ENCODE results near the gene GNPTG.

The GNPTG gene

DNA sequence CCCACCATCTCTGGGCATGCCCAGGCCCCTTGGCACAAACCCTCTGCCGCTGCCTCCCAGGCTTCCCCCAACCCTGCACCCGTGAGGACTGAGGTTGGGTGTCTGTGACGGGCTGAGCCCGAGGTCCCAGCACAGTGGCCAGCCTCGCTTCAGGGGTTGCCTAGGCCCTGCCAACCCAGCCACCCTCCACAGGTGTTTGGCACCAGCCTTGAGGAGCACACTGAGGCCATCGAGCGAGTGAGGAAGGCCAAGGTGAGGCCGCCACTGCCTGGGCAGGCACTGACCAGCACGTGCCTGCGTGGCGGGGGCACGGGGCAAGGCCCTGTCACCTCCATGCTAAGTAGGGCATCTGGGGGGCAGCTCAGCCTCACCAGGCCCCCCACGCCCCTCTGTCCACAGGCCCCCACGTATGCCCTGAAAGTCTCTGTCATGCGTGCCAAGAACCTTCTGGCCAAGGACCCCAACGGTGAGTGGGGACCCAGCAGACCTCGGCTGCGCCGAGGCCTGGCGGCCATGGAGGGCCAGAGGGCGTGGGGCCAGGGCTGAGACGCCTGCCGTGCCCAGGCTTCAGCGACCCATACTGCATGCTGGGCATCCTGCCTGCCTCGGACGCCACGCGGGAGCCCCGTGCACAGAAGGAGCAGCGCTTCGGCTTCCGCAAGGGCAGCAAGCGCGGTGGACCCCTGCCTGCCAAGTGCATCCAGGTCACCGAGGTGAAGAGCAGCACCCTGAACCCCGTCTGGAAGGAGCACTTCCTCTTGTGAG is 10.8 kb upstream of the GNPTG start:
- no peak for DNase-seq (ENCODE audit: low spot score in 2 of 2)
- Mint-ChIP-seq H3K4me1 (peaks cover 18% of the 10 kb centered on the region), H3K9me3 (no peaks in the 10 kb centered on the region), H3K27ac (ENCODE audit: low read depth) (no peak overlapping the region), H3K36me3 (ENCODE audit: insufficient read depth) (peaks cover 14% of the 10 kb centered on the region), H3K4me3 (peak overlapping the region; percentile 65), H3K27me3 (no peaks in the 10 kb centered on the region)
- ATAC-seq (replicated peaks; ENCODE audit: extremely low read depth, poor library complexity, severe bottlenecking): no peak

DNA sequence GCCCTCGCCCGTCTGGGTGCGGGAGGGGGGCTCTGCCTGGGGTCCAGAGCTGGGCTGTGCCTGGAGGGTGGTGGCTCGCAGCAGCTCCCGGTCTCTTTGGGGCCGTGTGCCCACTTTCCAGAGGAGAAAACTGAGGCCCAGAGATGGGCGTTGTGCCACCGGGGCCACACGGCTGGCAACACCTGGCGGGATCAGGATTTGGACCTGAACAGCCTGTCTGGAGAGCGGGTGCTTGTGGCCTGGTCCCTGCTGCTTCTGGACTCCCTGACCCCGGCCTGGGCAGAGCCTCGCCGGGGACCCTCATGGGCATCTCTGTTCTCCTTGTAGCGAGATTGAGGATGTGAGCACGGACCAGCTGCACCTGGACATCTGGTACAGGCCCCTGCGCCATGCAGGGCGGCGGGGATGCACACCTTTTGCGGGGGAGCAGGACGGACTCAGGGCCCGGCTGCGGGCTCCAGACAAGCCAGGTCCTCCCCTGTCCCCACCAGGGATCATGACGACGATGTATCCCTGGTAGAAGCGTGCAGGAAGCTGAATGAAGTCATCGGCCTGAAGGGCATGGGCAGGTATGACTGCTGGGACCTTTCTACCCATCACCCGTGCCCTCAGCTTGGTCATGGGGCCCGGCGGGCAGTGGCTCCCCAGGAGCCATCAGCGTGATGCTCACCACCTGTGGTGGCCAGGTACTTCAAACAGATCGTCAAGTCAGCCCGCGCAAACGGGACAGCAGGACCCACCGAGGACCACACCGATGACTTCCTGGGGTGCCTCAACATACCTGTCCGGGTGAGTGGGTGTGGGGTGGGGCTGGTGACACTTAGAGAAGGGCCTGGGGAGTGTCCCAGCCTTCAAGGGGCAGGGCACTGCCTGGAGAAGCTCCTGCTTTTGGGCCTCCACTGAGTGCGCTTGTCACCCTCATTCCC is 10.0 kb upstream of the GNPTG start:
- ATAC-seq (replicated peaks; ENCODE audit: extremely low read depth, poor library complexity, severe bottlenecking) (no peak), DNase-seq (ENCODE audit: low spot score in 2 of 2) (no peak)
- peaks cover 18% of the 10 kb centered on the region for H3K4me1 Mint-ChIP-seq
- peak overlapping the region; percentile 65 for H3K4me3 Mint-ChIP-seq
- no peaks in the 10 kb centered on the region for H3K27me3 Mint-ChIP-seq
- no peak overlapping the region for H3K27ac Mint-ChIP-seq (ENCODE audit: low read depth)
- peaks cover 11% of the 10 kb centered on the region for H3K36me3 Mint-ChIP-seq (ENCODE audit: insufficient read depth)
- no peaks in the 10 kb centered on the region for H3K9me3 Mint-ChIP-seq

DNA sequence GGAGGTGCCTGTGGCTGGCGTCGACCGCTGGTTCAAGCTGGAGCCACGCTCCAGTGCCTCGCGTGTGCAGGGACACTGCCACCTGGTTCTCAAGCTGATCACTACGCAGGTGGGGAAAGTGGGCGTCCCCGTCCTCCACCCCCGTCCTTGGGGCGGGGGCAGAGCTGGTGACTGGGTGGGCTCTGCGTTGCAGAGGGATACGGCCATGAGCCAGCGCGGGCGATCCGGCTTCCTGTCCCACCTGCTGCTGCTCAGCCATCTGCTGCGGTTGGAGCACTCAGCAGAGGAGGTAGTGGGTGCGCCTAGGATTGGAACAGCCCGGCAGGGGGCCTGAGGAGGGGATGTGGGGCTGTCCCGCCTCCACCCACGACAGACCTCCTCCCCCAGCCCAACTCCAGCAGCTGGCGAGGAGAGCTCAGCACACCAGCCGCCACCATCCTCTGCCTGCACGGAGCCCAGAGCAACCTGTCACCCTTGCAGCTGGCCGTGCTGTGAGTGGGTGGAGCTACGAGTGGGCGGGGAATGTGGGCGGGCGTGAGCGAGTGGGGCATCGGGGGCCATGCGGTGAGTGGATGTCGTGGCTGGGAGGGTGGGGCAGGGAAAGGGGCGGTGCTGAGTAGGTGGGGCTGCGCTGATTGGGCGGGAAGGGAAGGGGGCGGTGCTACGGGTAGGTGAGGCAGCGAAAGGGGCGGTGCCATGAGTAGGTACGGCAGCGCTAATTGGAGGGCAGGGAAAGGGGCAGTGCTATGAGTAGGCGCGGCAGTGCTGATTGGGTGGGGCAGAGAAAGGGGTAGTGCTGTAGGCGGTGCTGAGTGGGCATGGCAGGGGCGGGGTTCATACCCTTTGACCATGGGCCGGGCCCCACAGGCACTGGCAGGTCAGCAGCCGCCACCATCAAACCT is 9.0 kb upstream of the GNPTG start:
- Mint-ChIP-seq H3K4me3 (peak overlapping the region; percentile 65), H3K9me3 (no peaks in the 10 kb centered on the region), H3K36me3 (ENCODE audit: insufficient read depth) (peaks cover 15% of the 10 kb centered on the region), H3K4me1 (peaks cover 18% of the 10 kb centered on the region), H3K27me3 (no peaks in the 10 kb centered on the region), H3K27ac (ENCODE audit: low read depth) (peak overlapping the region; percentile 64)
- ATAC-seq (replicated peaks; ENCODE audit: extremely low read depth, poor library complexity, severe bottlenecking) (peak; percentile 92), DNase-seq (ENCODE audit: low spot score in 2 of 2) (peak; percentile 94 to 95)

DNA sequence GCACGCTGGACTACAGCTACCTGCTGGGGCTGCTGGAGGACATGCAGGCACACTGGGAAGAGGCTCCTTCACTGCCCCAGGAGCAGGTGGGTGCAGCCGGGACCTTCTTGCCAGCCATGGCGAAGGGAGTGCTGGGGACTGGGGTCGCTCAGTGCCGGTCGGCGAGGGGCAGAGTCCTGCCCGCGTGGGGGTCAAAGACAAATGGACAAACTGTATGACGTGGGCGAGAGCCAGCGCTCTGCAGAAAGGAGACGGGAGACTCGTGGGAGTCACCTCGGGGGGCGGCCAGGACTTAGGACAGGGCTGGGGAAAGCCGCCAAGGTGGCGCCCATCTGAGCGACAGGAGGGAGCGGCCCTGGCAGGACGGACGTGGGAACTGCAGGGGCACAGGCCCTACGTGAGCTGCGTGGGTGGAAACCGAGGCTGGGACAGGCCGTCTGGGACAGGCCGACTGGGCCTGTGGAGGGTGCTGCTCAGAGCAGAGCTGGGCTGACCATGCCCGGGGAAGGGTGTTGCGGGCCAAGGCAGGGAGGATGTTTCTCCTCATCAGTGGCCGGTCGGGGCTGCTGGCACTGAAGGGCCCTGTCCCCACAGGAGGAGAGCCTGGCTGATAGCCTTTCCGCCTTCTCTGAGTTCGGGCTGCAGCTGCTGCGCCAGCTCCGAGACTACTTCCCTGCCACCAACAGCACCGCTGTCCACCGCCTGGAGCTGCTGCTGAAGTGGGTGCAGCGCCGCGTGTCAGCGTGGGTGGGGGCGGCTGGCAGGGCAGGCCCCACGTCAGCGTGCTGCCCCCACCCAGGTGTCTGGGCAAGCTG is 8.1 kb upstream of the GNPTG start:
- DNase-seq (ENCODE audit: low spot score in 2 of 2) (no peak), ATAC-seq (replicated peaks; ENCODE audit: extremely low read depth, poor library complexity, severe bottlenecking) (no peak)
- Mint-ChIP-seq H3K36me3 (ENCODE audit: insufficient read depth) (peaks cover 16% of the 10 kb centered on the region), H3K27ac (ENCODE audit: low read depth) (peak overlapping the region; percentile 64), H3K27me3 (no peaks in the 10 kb centered on the region), H3K4me1 (peaks cover 18% of the 10 kb centered on the region), H3K4me3 (peak overlapping the region; percentile 65), H3K9me3 (no peaks in the 10 kb centered on the region)

DNA sequence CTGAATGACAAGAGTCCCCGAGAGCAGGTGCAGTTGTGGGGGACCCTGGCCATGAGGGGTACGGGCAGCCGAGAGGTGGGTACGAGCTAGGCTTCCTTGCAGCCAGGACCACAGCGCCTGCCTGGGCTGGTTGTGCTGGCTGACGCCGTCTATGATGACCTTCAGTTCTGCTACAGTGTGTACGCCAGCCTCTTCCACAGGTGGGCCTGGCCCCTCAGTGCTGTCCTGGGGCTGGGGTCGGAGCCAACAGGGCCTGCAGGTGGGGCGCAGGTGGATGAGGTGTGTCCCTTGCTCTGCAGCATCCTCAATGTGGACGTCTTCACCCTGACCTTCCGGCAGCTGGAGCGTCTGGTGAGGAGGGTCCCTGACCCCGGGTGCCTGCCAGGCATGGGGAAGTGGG is 7.2 kb upstream of the GNPTG start:
- Mint-ChIP-seq H3K27ac (ENCODE audit: low read depth) (no peak overlapping the region), H3K36me3 (ENCODE audit: insufficient read depth) (peaks cover 18% of the 10 kb centered on the region), H3K27me3 (no peaks in the 10 kb centered on the region)

DNA sequence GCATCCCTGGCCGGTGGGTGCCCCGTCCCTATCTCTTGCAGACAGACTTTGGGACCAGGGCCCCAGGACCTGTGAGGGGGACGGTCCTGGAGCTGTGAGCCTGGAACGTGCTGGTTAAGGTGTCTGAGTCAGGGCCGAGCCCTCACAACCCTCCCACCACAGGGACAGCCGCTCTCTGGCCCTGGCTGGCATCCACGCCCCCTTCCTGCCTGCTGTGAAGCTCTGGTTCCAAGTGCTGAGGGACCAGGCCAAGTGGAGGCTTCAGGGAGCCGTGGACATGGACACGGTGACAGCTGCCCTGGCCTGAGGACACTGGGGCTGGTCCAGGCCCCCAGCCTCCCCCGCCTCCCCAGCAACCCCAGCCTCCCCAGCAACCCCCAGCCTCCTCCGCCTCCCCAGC is 6.6 kb upstream of the GNPTG start:
- no peak for ATAC-seq (replicated peaks; ENCODE audit: extremely low read depth, poor library complexity, severe bottlenecking)
- Mint-ChIP-seq H3K4me3 (no peak overlapping the region), H3K9me3 (no peaks in the 10 kb centered on the region), H3K36me3 (ENCODE audit: insufficient read depth) (peaks cover 19% of the 10 kb centered on the region), H3K27ac (ENCODE audit: low read depth) (no peak overlapping the region), H3K4me1 (peaks cover 18% of the 10 kb centered on the region), H3K27me3 (no peaks in the 10 kb centered on the region)
- no peak for DNase-seq (ENCODE audit: low spot score in 2 of 2)

More for the DNA sequence above, 7.2 kb upstream of the GNPTG start:
- H3K4me1 Mint-ChIP-seq: peaks cover 18% of the 10 kb centered on the region
- H3K4me3 Mint-ChIP-seq: peak overlapping the region; percentile 16
- ATAC-seq (replicated peaks; ENCODE audit: extremely low read depth, poor library complexity, severe bottlenecking) (no peak), DNase-seq (ENCODE audit: low spot score in 2 of 2) (no peak)
- H3K9me3 Mint-ChIP-seq: no peaks in the 10 kb centered on the region

DNA sequence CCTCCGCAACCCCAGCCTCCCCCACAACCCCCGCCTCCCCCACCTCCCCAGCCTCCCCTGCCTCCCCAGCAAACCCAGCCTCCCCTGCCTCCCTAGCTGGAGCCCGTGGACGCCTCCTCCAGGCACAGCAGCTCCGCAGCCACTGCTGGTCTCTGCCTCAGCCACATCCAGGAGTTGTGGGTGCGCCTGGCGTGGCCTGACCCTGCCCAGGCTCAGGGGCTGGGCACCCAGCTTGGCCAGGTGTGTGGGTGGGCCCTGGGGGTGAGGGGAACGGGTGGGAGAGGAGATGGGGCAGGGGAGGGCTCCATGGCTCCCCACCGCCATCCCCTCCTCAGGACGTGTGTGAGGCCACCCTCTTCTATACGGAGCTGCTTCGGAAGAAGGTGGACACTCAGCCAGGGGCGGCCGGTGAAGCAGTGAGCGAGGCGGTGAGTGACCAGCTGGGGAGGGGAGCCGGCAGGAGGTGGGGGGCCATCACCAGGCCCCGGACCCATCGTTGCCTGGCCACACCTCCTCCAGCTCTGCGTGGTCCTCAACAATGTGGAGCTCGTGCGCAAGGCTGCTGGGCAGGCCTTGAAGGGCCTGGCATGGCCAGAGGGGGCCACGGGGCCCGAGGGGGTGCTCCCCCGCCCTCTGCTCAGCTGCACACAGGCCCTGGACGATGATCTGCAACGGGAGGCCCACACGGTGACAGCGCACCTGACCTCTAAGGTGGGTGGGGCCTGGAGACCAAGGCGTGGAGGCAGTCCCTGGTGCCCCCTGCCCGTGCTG is 5.9 kb upstream of the GNPTG start:
- no peaks in the 10 kb centered on the region for H3K27me3 Mint-ChIP-seq
- ATAC-seq (replicated peaks; ENCODE audit: extremely low read depth, poor library complexity, severe bottlenecking) (no peak), DNase-seq (ENCODE audit: low spot score in 2 of 2) (no peak)
- no peak overlapping the region for H3K27ac Mint-ChIP-seq (ENCODE audit: low read depth)
- peaks cover 22% of the 10 kb centered on the region for H3K4me1 Mint-ChIP-seq
- no peaks in the 10 kb centered on the region for H3K9me3 Mint-ChIP-seq
- peaks cover 25% of the 10 kb centered on the region for H3K36me3 Mint-ChIP-seq (ENCODE audit: insufficient read depth)
- H3K4me3 Mint-ChIP-seq: no peak overlapping the region

DNA sequence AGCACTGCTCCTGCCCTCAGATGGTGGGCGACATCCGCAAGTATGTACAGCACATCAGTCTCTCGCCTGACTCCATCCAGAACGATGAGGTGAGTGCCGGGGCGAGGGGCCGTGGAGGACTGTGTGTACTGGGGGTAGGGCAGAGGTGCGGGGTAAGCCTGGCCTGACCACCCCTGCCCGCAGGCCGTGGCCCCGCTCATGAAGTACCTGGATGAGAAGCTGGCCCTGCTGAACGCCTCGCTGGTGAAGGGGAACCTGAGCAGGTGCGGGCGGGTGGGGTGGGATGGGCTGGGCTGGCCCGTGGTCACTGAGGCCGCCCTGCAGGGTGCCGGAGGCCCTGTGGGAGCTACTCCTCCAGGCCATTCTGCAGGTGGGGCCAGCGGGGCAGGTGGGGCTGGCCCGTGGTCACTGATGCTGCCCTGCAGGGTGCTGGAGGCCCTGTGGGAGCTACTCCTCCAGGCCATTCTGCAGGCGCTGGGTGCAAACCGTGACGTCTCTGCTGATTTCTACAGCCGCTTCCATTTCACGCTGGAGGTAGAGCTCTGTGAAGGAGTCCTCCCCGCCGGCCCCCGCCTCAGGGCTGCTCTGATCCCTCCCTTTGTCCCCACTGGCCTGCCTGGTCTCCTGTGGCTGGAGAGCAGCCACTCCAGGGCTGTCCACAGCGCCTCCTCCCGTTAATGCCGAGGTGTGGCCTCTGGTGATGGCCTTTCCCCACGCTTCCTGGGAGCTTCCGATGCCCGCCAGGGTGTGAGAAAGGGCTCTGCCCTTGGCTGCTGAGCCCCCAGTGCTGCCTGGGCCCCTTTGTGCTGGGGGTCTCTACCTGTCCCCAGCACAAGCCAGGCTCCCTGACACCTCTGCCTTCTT is 5.1 kb upstream of the GNPTG start:
- Mint-ChIP-seq H3K4me3 (no peak overlapping the region), H3K36me3 (ENCODE audit: insufficient read depth) (peaks cover 31% of the 10 kb centered on the region), H3K9me3 (no peaks in the 10 kb centered on the region), H3K4me1 (peaks cover 22% of the 10 kb centered on the region), H3K27me3 (no peaks in the 10 kb centered on the region), H3K27ac (ENCODE audit: low read depth) (no peak overlapping the region)
- ATAC-seq (replicated peaks; ENCODE audit: extremely low read depth, poor library complexity, severe bottlenecking) (no peak), DNase-seq (ENCODE audit: low spot score in 2 of 2) (no peak)

DNA sequence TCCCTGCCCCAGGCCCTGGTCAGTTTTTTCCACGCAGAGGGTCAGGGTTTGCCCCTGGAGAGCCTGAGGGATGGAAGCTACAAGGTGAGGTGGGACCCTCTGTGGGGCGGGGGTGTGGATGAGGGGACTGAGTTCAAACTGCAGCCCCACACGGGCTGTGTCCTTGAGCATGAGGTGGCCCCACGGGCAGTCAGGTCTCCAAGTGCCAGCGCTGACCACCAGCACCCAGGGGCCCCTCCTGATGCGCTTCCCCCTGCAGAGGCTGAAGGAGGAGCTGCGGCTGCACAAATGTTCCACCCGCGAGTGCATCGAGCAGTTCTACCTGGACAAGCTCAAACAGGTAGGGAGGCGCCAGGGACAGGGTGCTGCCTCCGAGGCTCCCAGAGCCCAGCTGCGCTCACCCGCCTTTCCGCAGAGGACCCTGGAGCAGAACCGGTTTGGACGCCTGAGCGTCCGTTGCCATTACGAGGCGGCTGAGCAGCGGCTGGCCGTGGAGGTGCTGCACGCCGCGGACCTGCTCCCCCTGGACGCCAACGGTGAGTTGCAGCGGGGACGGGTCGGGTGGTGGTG is 4.4 kb upstream of the GNPTG start:
- H3K27ac Mint-ChIP-seq (ENCODE audit: low read depth): no peak overlapping the region

DNA sequence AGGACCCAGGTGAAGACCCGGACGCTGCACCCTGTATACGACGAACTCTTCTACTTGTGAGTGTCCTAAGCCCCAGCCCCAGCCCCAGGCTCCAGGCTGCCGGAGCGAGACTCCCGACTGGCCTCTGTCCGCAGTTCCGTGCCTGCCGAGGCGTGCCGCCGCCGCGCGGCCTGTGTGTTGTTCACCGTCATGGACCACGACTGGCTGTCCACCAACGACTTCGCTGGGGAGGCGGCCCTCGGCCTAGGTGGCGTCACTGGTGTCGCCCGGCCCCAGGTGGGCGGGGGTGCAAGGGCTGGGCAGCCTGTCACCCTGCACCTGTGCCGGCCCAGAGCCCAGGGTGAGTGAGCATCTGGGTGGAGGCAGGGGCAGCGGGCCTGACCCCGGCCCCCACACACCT is 3.8 kb upstream of the GNPTG start:
- Mint-ChIP-seq H3K9me3 (no peaks in the 10 kb centered on the region), H3K4me1 (peaks cover 17% of the 10 kb centered on the region), H3K27ac (ENCODE audit: low read depth) (no peak overlapping the region), H3K36me3 (ENCODE audit: insufficient read depth) (peaks cover 38% of the 10 kb centered on the region), H3K27me3 (no peaks in the 10 kb centered on the region), H3K4me3 (no peak overlapping the region)
- DNase-seq (ENCODE audit: low spot score in 2 of 2) (no peak), ATAC-seq (replicated peaks; ENCODE audit: extremely low read depth, poor library complexity, severe bottlenecking) (no peak)

More for the DNA sequence above, 4.4 kb upstream of the GNPTG start:
- no peaks in the 10 kb centered on the region for H3K9me3 Mint-ChIP-seq
- no peak for DNase-seq (ENCODE audit: low spot score in 2 of 2)
- peaks cover 37% of the 10 kb centered on the region for H3K36me3 Mint-ChIP-seq (ENCODE audit: insufficient read depth)
- peaks cover 18% of the 10 kb centered on the region for H3K4me1 Mint-ChIP-seq
- no peak overlapping the region for H3K4me3 Mint-ChIP-seq
- no peak for ATAC-seq (replicated peaks; ENCODE audit: extremely low read depth, poor library complexity, severe bottlenecking)
- H3K27me3 Mint-ChIP-seq: no peaks in the 10 kb centered on the region

Data from central memory CD8-positive, alpha-beta T cell (primary cell).